Vagina (tissue), 2 donors: ENCODE data around the gene CHD6.

Source experiments
- CTCF ChIP-seq, 3 experiments: fragments of 450-650 bp in 2 of 3; fragments of 200-600 bp in 1 of 3; sonication (generic) in 1 of 3; IDR thresholded peaks; one replicate each; pipeline ENCODE4 v1.5.1; 2017 to 2019; ENCODE audit warnings: antibody characterized with exemption in 3 of 3, mild to moderate bottlenecking in 2 of 3, moderate library complexity in 2 of 3
- POLR2A ChIP-seq, 2 donors: fragments of 450-650 bp; IDR thresholded peaks; one replicate each; pipeline ENCODE4 v1.6.1; 2017; ENCODE audit warnings: antibody characterized with exemption in 2 of 2, mild to moderate bottlenecking in 2 of 2, moderate library complexity in 2 of 2
- POLR2AphosphoS5 ChIP-seq, 2 donors: sonication (generic); formaldehyde crosslinking; IDR thresholded peaks; one replicate each; pipeline ENCODE4 v1.9.0; 2017; ENCODE audit warnings: antibody characterized with exemption in 2 of 2, mild to moderate bottlenecking in 2 of 2, low read depth in 1 of 2; ENCODE audit not compliant: insufficient read depth in 1 of 2

DNA sequence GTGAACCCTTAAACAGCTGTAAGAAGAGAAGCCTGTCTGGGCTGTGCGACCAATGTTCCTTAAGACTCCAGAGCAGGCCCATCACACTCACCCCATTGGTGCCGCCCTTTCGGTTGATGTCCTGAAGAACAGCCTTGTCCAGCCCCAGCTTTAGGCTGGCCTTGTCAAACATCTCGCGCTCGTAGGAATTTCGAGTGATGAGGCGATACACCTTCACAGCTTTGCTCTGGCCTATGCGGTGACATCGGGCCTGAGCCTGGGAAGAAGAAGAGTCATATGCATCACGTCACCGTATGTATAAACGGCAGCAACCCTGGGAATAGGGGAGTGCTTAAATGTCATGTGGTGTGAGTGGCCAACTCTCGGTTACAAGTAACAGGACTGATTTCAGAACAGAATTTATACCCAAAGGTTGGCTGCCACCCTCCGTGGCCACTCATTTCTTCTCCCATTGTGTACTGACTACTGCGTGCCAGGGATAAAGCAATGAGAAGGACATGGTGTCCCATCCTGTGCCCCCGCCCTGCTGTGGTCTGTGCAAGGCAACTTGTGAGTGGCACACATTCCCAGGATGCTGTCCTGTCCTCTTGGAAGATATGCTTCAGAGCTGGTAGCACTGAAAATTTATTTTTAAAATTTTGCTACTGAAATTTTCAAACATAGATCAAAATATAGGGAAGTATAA lies 160.9 kb downstream of the CHD6 start:
- TF ChIP-seq CTCF (IDR thresholded peaks at IDR 0.05) = no peak
- TF ChIP-seq POLR2A (IDR thresholded peaks at IDR 0.05) = no peak
- TF ChIP-seq POLR2AphosphoS5 (IDR thresholded peaks at IDR 0.05; ENCODE audit: insufficient read depth in 1 of 2, low read depth in 1 of 2) = no peak
